ENCODE data around the gene PSD2.

PSD2 gene

GRCh38 chr5:139751236-139751635 is 44.4 kb upstream of the PSD2 start:
- in situ Hi-C loops (cut with HindIII; ENCODE audit: low pct_ligation_motif_present, low sequenced_read_pairs): loop anchor here (10.0 to 25.0 kb wide), 3 partner anchors 56 to 339 kb away; partner anchors contain the start of genes CXXC5 and SPATA24
- no peak for TF ChIP-seq CTCF (IDR thresholded peaks at IDR 0.05; ENCODE audit: low read depth, low read length, missing control alignments)
- Histone ChIP-seq H3K27me3 (replicated peaks) (peaks cover 15% of the 10 kb centered on the region), H3K27ac (no peak overlapping the region), H3K4me3 (ENCODE audit: low read depth, low read length) (no peak overlapping the region), H3K36me3 (replicated peaks) (no peaks in the 10 kb centered on the region)
- no peak for DNase-seq

DNA sequence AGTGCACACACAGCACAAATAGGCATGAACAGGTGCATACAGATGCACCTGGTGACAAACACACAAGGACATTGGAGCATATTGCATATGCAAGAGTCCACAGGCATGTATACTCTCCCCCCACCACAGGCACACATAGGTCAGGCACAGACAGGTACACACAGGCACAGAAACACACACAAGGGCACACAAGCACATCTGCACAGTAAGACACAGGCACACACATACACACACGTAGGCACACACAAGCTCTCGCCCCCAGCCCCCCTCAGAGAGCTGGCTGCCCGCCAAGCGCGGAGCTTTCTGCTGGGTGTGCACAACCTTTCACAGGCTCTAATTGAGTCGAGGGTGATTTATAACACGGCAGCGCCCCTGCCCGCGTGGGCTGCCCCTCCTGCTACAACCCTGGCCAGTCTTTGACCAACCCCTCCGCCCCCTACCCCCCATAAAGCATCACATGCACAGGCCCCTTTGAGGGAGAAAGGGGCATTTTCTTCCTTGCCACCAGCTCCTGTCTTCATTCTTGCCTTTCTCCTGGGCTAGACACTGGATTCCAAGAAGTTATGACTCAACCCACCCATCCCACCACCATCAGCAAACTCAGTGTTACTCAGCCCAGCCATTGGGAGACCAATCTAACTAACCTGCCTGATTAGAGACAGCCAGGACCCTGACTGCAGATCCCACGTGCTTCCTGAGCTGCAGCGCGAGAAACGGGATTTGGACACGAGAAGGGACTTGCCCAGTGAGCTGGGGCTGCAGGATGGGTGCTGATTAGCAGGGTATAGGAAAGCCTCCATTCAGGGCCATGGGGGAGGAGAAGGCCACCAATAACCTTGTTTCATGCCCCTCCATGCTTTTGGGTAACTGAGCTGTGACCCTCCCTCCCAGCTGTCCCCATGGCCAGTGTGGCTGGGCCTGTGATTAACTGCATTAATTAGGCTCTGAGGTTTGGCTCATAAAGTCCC is 42.8 kb upstream of the PSD2 start:
- H3K4me3 ChIP-seq (ENCODE audit: low read depth, low read length): no peak overlapping the region
- in situ Hi-C loops (cut with HindIII; ENCODE audit: low pct_ligation_motif_present, low sequenced_read_pairs): loop anchor here (10.0 to 25.0 kb wide), 3 partner anchors 58 to 340 kb away; partner anchors contain the start of genes CXXC5 and SPATA24
- peaks cover 23% of the 10 kb centered on the region for H3K27me3 ChIP-seq (replicated peaks)
- TF ChIP-seq CTCF (IDR thresholded peaks at IDR 0.05; ENCODE audit: low read depth, low read length, missing control alignments): no peak
- H3K36me3 ChIP-seq (replicated peaks): no peaks in the 10 kb centered on the region
- peak; percentile 43 for DNase-seq
- H3K27ac ChIP-seq: no peak overlapping the region

- no peak for DNase-seq
- TF ChIP-seq CTCF (IDR thresholded peaks at IDR 0.05; ENCODE audit: low read depth, low read length, missing control alignments): no peak
- no peak overlapping the region for H3K27ac ChIP-seq
- no peaks in the 10 kb centered on the region for H3K36me3 ChIP-seq (replicated peaks)
- no peak overlapping the region for H3K4me3 ChIP-seq (ENCODE audit: low read depth, low read length)
- in situ Hi-C loops (cut with HindIII; ENCODE audit: low pct_ligation_motif_present, low sequenced_read_pairs): loop anchor here (10.0 to 25.0 kb wide), 3 partner anchors 61 to 344 kb away; partner anchors contain the start of genes CXXC5 and SPATA24
- peaks cover 23% of the 10 kb centered on the region for H3K27me3 ChIP-seq (replicated peaks)
Measured at GRCh38 chr5:139755892-139756671, 39.5 kb upstream of the PSD2 start.

GRCh38 chr5:139756971-139757370 is 38.6 kb upstream of the PSD2 start:
- Histone ChIP-seq H3K36me3 (replicated peaks) (no peaks in the 10 kb centered on the region), H3K4me3 (ENCODE audit: low read depth, low read length) (no peak overlapping the region), H3K27me3 (replicated peaks) (peaks cover 23% of the 10 kb centered on the region), H3K27ac (no peak overlapping the region)
- in situ Hi-C loops (cut with HindIII; ENCODE audit: low pct_ligation_motif_present, low sequenced_read_pairs): loop anchor here (10.0 to 25.0 kb wide), 3 partner anchors 62 to 345 kb away; partner anchors contain the start of genes CXXC5 and SPATA24
- TF ChIP-seq CTCF (IDR thresholded peaks at IDR 0.05; ENCODE audit: low read depth, low read length, missing control alignments): no peak
- no peak for DNase-seq

- no peak overlapping the region for H3K4me3 ChIP-seq (ENCODE audit: low read depth, low read length)
- no peak for DNase-seq
- in situ Hi-C loops (cut with HindIII; ENCODE audit: low pct_ligation_motif_present, low sequenced_read_pairs): loop anchor here (10.0 to 25.0 kb wide), 3 partner anchors 63 to 346 kb away; partner anchors contain the start of genes CXXC5 and SPATA24
- peaks cover 23% of the 10 kb centered on the region for H3K27me3 ChIP-seq (replicated peaks)
- no peak overlapping the region for H3K27ac ChIP-seq
- H3K36me3 ChIP-seq (replicated peaks): no peaks in the 10 kb centered on the region
- no peak for TF ChIP-seq CTCF (IDR thresholded peaks at IDR 0.05; ENCODE audit: low read depth, low read length, missing control alignments)
Measured at GRCh38 chr5:139757727-139758509, 37.7 kb upstream of the PSD2 start.

Measured in brain microvascular endothelial cell (primary cell).